Astrocyte (in vitro differentiated cells and primary cell): ENCODE data around the gene PRIM1. TPM values are rescaled to one million over a fixed set of nuclear protein-coding genes. Genes with fewer than 3 reads are reported as not detected.

Experiments used
- DNase-seq: peaks from one replicate; pipeline ENCODE4 v3.0.0-alpha.2; 2010; ENCODE audit warnings: low read depth
- FAIRE-seq: peaks from 2 replicates; lab custom pipeline; 2011; peaks lifted over from hg19 to GRCh38; lab: Jason Lieb, UNC
- H2AFZ ChIP-seq: 2 replicates; pipeline ENCODE4 v1.6.0; 2012; ENCODE audit warnings: low read depth, low read length, inconsistent platforms
- H3K27ac ChIP-seq: 2 replicates; pipeline ENCODE4 v1.5.1; 2011; ENCODE audit warnings: low read depth, low read length, inconsistent platforms
- H3K27me3 ChIP-seq: 2 replicates; pipeline ENCODE4 v1.6.0; 2011; ENCODE audit warnings: low read length, inconsistent platforms; ENCODE audit not compliant: insufficient read depth
- H3K36me3 ChIP-seq: 2 replicates; pipeline ENCODE4 v1.5.1; 2011; ENCODE audit warnings: low read length, inconsistent platforms; ENCODE audit not compliant: insufficient read depth
- H3K4me1 ChIP-seq: 2 replicates; pipeline ENCODE4 v1.5.1; 2011; ENCODE audit warnings: low read length, inconsistent platforms; ENCODE audit not compliant: insufficient read depth
- H3K4me2 ChIP-seq: 2 replicates; pipeline ENCODE4 v1.6.0; 2012; ENCODE audit warnings: low read length, inconsistent platforms
- H3K4me3 ChIP-seq: 2 replicates; pipeline ENCODE4 v1.5.1; 2011; ENCODE audit warnings: low read depth, mild to moderate bottlenecking, low read length, inconsistent platforms; ENCODE audit not compliant: insufficient read depth
- H3K79me2 ChIP-seq: 2 replicates; pipeline ENCODE4 v1.6.0; 2012; ENCODE audit warnings: mild to moderate bottlenecking, low read length, inconsistent platforms; ENCODE audit not compliant: insufficient read depth
- H3K9ac ChIP-seq: 2 replicates; pipeline ENCODE4 v1.6.0; 2012; ENCODE audit warnings: mild to moderate bottlenecking, low read length, inconsistent platforms
- H3K9me3 ChIP-seq: 2 replicates; pipeline ENCODE4 v1.5.1; 2012; ENCODE audit warnings: low read depth, mild to moderate bottlenecking, low read length, inconsistent platforms; ENCODE audit not compliant: insufficient read depth
- H4K20me1 ChIP-seq: 2 replicates; pipeline ENCODE4 v1.6.0; 2012; ENCODE audit warnings: low read length, inconsistent platforms; ENCODE audit not compliant: insufficient read depth
- H3K27ac Mint-ChIP-seq: one replicate; pipeline ENCODE4 v1.8.0; 2021; ENCODE audit warnings: mild to moderate bottlenecking, mixed read lengths; ENCODE audit not compliant: unreplicated experiment
- H3K27me3 Mint-ChIP-seq: one replicate; pipeline ENCODE4 v1.8.0; 2021; ENCODE audit warnings: low read depth, mixed read lengths; ENCODE audit not compliant: unreplicated experiment
- H3K36me3 Mint-ChIP-seq: one replicate; pipeline ENCODE4 v1.8.0; 2021; ENCODE audit warnings: low read depth, mixed read lengths; ENCODE audit not compliant: unreplicated experiment
- H3K4me1 Mint-ChIP-seq: one replicate; pipeline ENCODE4 v1.8.0; 2021; ENCODE audit warnings: low read depth, mixed read lengths; ENCODE audit not compliant: unreplicated experiment
- H3K4me3 Mint-ChIP-seq: one replicate; pipeline ENCODE4 v1.8.0; 2021; ENCODE audit warnings: mild to moderate bottlenecking, moderate library complexity, mixed read lengths; ENCODE audit not compliant: unreplicated experiment
- H3K9me3 Mint-ChIP-seq: one replicate; pipeline ENCODE4 v1.8.0; 2021; ENCODE audit warnings: mild to moderate bottlenecking, mixed read lengths; ENCODE audit not compliant: unreplicated experiment
- EZH2 ChIP-seq: IDR thresholded peaks from 2 replicates; pipeline ENCODE4 v1.6.1; 2012; ENCODE audit warnings: mild to moderate bottlenecking, low read length, inconsistent platforms; ENCODE audit not compliant: insufficient read depth
- total RNA-seq: library from RNA; stranded (reverse); gene quantifications from 2 replicates; pipeline ENCODE4 v1.2.1, GENCODE V29; 2021
- TF ChIP-seq, protein P1 (sequence below): IDR thresholded peaks from 2 replicates; pipeline ENCODE4 v1.5.1; 2011; ENCODE audit warnings: low read depth, mild to moderate bottlenecking, inconsistent platforms, low read length, moderate library complexity; ENCODE audit not compliant: insufficient read depth

PRIM1 gene
- total RNA-seq, 1 donor from 2014 or later: 2.6 TPM

DNA sequence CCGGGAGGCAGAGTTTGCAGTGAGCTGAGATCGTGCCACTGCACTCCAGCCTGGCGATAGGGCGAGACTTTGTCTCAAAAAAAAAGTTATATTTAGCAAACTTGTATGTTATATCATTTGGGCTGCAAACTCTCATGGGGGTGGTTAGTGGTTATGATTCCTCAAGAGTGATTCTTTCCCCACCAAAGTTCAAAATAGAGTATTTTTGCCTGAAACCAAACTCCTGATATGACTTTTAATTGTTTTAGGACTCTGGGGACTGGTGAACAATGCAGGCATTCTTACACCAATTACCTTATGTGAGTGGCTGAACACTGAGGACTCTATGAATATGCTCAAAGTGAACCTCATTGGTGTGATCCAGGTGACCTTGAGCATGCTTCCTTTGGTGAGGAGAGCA, 29.6 kb upstream of the PRIM1 start:
- no peak for FAIRE-seq
- no peak overlapping the region for H3K4me3 Mint-ChIP-seq

DNA sequence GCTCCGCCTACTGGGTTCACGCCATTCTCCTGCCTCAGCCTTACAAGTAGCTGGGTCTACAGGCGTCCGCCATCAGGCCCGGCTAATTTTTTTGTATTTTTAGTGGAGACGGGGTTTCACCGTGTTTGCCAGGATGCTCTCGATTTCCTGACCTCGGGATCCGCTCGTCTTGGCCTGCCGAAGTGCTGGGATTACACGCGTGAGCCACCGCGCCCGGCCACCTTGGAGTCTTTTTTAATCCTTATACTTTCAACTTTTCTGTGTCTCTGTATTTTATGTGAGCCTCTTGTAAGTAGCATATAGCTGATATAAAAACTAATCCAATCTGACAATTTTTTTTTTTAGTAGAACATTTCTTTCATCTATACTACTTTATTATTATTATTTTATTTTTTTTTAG, 26.6 kb upstream of the PRIM1 start:
- FAIRE-seq (no peak), DNase-seq (no peak)
- H3K27ac ChIP-seq: no peak overlapping the region
- no peaks in the 10 kb centered on the region for H3K27me3 Mint-ChIP-seq
- no peaks in the 10 kb centered on the region for H3K36me3 ChIP-seq
- TF ChIP-seq, protein P1, sequence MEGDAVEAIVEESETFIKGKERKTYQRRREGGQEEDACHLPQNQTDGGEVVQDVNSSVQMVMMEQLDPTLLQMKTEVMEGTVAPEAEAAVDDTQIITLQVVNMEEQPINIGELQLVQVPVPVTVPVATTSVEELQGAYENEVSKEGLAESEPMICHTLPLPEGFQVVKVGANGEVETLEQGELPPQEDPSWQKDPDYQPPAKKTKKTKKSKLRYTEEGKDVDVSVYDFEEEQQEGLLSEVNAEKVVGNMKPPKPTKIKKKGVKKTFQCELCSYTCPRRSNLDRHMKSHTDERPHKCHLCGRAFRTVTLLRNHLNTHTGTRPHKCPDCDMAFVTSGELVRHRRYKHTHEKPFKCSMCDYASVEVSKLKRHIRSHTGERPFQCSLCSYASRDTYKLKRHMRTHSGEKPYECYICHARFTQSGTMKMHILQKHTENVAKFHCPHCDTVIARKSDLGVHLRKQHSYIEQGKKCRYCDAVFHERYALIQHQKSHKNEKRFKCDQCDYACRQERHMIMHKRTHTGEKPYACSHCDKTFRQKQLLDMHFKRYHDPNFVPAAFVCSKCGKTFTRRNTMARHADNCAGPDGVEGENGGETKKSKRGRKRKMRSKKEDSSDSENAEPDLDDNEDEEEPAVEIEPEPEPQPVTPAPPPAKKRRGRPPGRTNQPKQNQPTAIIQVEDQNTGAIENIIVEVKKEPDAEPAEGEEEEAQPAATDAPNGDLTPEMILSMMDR: no peak
- TF ChIP-seq EZH2: no peak
- no peak overlapping the region for H3K9ac ChIP-seq
- no peaks in the 10 kb centered on the region for H3K27me3 ChIP-seq
- no peak overlapping the region for H3K4me3 Mint-ChIP-seq
- no peaks in the 10 kb centered on the region for H3K79me2 ChIP-seq
- H3K9me3 ChIP-seq: no peaks in the 10 kb centered on the region
- H3K9me3 Mint-ChIP-seq: peaks cover 5% of the 10 kb centered on the region
- no peak overlapping the region for H3K27ac Mint-ChIP-seq
- no peaks in the 10 kb centered on the region for H4K20me1 ChIP-seq
- no peaks in the 10 kb centered on the region for H3K4me1 Mint-ChIP-seq
- no peaks in the 10 kb centered on the region for H3K36me3 Mint-ChIP-seq
- no peak overlapping the region for H3K4me3 ChIP-seq
- H2AFZ ChIP-seq: no peak overlapping the region
- H3K4me1 ChIP-seq: no peaks in the 10 kb centered on the region
- no peak overlapping the region for H3K4me2 ChIP-seq

More for the DNA sequence above, 29.6 kb upstream of the PRIM1 start:
- H3K36me3 ChIP-seq: no peaks in the 10 kb centered on the region
- no peak overlapping the region for H3K9ac ChIP-seq
- H3K36me3 Mint-ChIP-seq: no peaks in the 10 kb centered on the region
- H3K27me3 Mint-ChIP-seq: no peaks in the 10 kb centered on the region
- H3K79me2 ChIP-seq: no peaks in the 10 kb centered on the region
- H3K4me1 ChIP-seq: no peaks in the 10 kb centered on the region
- TF ChIP-seq, protein P1: no peak
- no peak for TF ChIP-seq EZH2
- H3K27ac ChIP-seq: no peak overlapping the region
- no peak overlapping the region for H3K4me2 ChIP-seq
- no peak for DNase-seq
- no peak overlapping the region for H3K27ac Mint-ChIP-seq
- peaks cover 3% of the 10 kb centered on the region for H3K9me3 Mint-ChIP-seq
- no peaks in the 10 kb centered on the region for H4K20me1 ChIP-seq
- H2AFZ ChIP-seq: no peak overlapping the region
- no peaks in the 10 kb centered on the region for H3K4me1 Mint-ChIP-seq
- H3K9me3 ChIP-seq: no peaks in the 10 kb centered on the region
- no peaks in the 10 kb centered on the region for H3K27me3 ChIP-seq
- H3K4me3 ChIP-seq: no peak overlapping the region

DNA sequence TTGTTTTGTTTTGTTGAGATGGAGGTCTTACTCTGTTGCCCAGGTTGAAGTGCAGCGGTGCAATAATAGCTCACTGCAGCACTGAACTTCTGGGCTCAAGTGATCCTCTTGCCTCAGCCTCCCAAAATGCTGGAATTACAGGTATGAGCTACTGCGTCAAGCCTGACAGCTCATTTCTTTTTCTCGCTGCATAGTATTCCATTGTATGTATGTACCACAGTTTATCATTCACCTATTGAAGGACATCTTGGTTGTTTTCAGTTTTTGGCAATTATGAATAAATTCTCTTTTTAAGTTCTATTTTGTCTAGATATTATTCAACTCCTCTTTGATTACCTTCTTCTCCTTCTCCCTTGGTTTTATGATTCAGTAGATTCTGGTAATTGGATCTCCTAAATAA, 24.5 kb upstream of the PRIM1 start:
- no peaks in the 10 kb centered on the region for H3K4me1 Mint-ChIP-seq
- Histone ChIP-seq H3K27me3 (no peaks in the 10 kb centered on the region), H3K27ac (no peak overlapping the region), H3K79me2 (no peaks in the 10 kb centered on the region), H3K4me3 (no peak overlapping the region), H3K4me2 (no peak overlapping the region), H3K9ac (no peak overlapping the region), H3K9me3 (no peaks in the 10 kb centered on the region), H4K20me1 (no peaks in the 10 kb centered on the region), H3K4me1 (no peaks in the 10 kb centered on the region), H3K36me3 (no peaks in the 10 kb centered on the region), H2AFZ (no peak overlapping the region)
- no peak overlapping the region for H3K27ac Mint-ChIP-seq
- FAIRE-seq: no peak
- H3K36me3 Mint-ChIP-seq: no peaks in the 10 kb centered on the region
- no peak for DNase-seq
- H3K27me3 Mint-ChIP-seq: no peaks in the 10 kb centered on the region
- TF ChIP-seq, protein P1: no peak
- no peak for TF ChIP-seq EZH2
- H3K4me3 Mint-ChIP-seq: no peak overlapping the region
- H3K9me3 Mint-ChIP-seq: peaks cover 2% of the 10 kb centered on the region
